H1 (cell line): Measurements from ENCODE around the gene MIER1. TPM values are rescaled to one million over a fixed set of nuclear protein-coding genes. Genes with fewer than 3 reads are reported as not detected.

Source experiments
- GABPA ChIP-seq: IDR thresholded peaks from 2 replicates; pipeline ENCODE4 v1.6.1; 2011; ENCODE audit warnings: mild to moderate bottlenecking, low read length, moderate library complexity, borderline replicate concordance; ENCODE audit not compliant: insufficient read depth
- polyA plus RNA-seq, 7 experiments: library from polyadenylated mRNA; depleted of rRNA in 3 of 7; stranded (reverse) in 5 of 7; unstranded in 2 of 7; fragments of >200 nt in 5 of 7; fragments of 200-250 nt in 2 of 7; gene quantifications; 1 replicate in 5 of 7; 2 replicates in 1 of 7; 4 replicates in 1 of 7; pipeline versions ENCODE4 v1.2.1 to v1.2.3, GENCODE V29; 2011 to 2013; ENCODE audit warnings: missing spikeins in 2 of 7, mixed read lengths in 2 of 7
- total RNA-seq: library from RNA; stranded (reverse); fragmentation: NEBNext Ultra II Directional; extraction: Animal tissue kit (Norgen Biotek cat#: 25700); gene quantifications from 2 replicates; pipeline ENCODE4 v1.2.1, GENCODE V29; 2021

Gene MIER1
- total and polyA plus RNA-seq, 2 of the 8 experiments (the other 6 are each of a cell fraction or from before 2014, with no cell fraction given): 5.2 to 33.5 TPM

DNA sequence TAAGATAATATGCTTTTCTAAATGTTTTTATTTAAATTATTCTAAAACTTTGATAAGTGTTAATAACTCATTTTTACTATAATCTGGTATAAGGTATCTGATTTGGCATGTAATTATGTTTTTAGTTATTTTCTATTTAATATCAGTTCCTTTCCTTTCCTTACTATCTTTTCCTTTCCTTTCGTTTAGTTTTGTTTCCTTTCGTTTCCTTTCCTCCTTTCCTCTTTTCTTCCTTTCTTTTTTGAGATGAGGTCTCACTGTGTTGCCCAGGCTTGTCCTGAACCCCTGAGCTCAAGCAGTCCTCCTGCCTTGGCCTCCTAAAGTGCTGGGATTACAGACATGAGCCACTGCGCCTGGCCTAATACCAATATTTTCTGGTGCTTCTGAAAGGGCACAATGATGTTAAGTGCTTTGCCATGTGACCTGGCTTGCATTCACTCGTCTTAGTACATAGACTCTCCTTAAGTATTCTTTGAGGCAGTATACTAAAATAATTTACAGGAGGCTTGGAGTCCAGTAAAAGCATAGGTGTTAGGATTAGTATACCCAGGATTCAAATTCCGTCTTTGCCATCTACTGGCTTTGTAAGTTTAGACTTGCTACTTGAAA, 18.7 kb downstream of the MIER1 start (continued):
- TF ChIP-seq GABPA: no peak
